Pulmonary artery endothelial cell (primary cell): Measurements from ENCODE around the gene TBC1D32. TPM values are rescaled to one million over a fixed set of nuclear protein-coding genes. Genes with fewer than 3 reads are reported as not detected.
A peak's percentile ranks its signal among the peaks of the same experiment; 100 is the strongest.
"Not testable (repeated sequence)": the region's sequence is repeated elsewhere in the genome, so short reads cannot be mapped to it uniquely, and the experiment has no call there.

Source experiments
- DNase-seq: peaks from one replicate; pipeline ENCODE4 v3.0.0-alpha.2; 2011; ENCODE audit warnings: low read depth, low spot score
- total RNA-seq: library from RNA; depleted of rRNA; stranded (reverse); fragments of >200 nt; gene quantifications from 2 replicates; pipeline ENCODE4 v1.2.3, GENCODE V29; 2014

TBC1D32 gene
- total RNA-seq, 1 donor from 2014 or later, result 3.0 TPM

DNA sequence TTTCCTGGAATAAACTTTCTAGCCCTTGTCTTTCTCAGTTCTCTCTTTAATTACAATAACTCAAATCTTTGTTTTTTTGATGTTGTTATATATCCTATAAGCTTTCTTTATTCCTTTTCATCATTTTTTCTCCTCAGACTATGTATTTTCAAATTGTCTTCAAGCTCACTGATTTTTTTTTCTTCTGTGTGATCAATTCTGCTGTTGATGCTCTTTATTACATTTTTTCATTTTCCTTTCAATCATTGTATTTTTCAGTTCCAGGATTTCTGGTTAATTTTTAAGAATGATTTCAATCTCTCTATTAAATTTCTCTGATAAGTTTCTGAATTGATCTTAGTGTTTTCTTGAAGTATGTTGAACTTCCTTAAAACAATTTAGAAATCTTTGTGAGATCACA, 209.7 kb downstream of the TBC1D32 start:
- no peak for DNase-seq

DNA sequence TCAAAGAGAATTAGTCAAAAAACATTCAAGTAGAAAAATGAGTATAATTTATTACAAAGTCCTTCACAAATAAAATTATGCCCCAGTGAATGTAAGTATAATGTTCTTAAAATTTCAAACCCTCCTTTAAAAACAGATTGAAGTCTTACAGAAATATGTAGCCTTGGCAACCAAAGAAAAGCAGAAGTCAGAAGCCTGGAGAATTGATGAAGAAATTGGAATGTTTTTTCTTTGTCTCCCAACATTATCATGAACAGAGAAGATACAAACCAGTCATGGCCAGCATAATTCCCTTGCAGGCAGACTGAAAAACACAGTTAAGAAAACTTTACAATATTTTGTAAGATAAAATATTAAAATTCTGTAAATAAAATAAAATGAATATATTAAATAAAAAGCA, 221.9 kb downstream of the TBC1D32 start:
- no peak for DNase-seq

DNA sequence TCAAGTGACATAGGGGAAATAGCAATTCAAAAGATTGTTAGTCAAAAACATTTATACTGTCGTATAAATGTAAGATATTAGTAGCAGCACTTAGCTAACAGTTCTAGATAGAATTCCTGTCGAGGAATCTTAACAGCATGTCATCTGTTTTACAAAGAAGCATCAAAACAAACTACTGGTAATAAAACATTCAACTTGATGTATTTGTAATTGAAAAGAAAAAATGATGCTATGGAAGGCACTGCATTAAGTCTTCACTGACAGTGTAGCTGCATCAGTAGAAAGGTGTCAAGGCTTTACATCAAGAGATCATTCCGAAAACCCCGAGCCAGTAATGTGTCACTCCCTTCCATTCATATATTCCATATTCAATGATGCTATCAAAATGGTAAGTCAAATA, 223.5 kb downstream of the TBC1D32 start:
- no peak for DNase-seq

DNA sequence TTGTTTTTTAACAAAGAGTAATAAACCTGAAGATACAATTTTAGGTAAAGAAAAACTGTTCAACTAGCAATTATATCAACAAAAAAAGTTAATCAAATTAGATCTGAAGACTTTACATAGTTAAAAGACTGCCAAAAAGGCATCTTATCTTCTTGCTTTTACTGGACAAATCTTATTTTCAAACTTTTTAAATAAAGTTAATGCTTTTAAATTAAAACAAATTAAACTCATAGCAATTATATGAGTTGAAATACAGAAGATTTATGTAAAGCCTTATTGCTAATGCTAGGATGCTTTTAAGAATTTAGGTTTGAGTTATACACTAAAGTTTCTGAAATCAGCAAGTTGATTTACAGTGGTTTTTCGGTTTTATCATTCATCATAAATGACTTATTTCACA, 227.3 kb downstream of the TBC1D32 start:
- DNase-seq, result no peak

DNA sequence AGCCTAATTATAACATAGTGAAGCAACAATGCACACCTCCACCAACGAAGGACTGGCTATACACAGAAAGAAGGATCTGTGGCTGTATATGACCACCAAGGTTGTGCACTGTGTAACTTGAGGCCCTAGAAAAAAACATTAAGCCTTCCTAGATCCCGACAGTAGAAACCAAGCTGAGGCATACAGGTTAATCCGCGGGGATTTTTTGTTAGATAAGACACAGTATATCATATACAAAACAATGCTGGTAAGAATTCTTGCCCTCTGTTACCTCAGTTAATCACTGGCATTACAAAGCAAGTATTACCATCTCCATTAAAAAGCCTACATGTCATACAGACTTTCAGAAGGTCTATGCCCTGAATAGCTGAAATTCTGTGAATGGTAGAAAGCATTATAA, 228.8 kb downstream of the TBC1D32 start:
- DNase-seq, result no peak

DNA sequence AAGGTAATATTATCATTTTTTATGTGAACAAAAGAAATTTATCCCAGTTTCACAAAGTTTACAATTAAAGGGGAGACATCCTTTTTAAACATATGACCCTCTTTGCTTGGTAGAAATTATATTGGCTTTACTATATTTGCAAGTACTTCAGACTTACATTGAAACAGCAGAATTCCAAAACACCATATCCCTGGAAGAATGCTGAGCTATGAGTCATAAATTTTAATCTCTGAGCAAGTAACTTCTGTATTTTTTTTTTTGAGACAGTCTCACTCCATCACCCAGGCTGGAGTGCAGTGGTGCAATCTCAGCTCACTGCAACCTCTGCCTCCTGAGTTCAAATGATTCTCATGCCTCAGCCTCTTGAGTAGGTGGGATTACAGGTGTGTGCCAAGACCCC, 240.4 kb downstream of the TBC1D32 start:
- DNase-seq, result no peak

DNA sequence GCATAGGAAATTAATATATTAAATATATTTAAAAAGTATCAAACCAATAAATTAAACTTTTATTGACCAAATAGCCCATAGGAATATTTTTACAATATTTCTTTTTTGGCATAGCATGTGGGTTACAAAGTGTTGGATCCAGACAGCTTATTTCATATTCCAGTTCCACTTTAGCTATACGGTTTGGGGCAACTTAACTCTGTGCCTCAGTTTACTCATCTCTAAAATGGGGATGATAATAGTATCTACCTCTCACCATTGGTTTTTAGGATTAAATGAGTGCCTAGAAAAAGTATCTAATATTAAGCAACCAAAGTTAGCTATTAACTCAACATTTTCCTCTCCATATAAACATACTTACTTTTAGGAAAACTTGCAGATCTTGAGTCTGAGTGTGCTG, 243.8 kb downstream of the TBC1D32 start:
- DNase-seq, result no peak

DNA sequence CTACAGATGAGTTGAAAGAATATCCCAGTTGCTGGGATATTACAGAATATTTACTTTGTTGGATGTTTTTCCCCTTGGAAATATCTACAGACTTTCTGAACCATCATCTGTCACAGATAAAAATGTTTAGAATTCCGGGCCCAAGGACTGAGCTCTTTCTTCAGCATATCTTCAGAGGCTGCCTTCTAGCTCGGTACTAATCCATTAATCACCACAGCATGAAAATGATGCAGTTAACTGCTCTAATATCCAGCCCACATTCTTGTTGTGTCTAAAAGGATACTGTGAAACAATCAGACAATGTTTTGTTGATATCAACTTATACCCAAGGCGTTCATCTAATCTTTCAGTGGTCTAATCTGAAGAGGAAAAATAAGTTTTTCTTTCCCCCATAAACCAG, 247.4 kb downstream of the TBC1D32 start:
- DNase-seq, result no peak

DNA sequence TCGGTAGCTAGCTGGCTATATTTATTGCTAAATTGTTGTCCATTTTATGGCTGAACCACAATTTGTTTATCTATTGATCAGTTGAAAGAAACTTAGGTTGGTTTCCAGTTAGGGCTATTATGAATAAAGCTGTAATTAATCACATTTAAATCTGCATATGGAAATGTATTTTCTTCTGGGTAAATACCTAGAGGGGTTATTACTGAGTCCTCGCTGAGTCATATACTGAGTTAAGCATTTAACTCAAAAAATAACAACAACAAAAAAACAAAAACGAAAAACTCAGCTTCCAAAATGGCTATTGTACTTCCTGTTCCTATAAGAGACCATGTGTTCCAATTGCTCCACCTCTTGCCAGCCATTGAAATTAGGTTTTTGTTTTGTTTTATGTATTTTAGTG, 258.2 kb downstream of the TBC1D32 start:
- no peak for DNase-seq

DNA sequence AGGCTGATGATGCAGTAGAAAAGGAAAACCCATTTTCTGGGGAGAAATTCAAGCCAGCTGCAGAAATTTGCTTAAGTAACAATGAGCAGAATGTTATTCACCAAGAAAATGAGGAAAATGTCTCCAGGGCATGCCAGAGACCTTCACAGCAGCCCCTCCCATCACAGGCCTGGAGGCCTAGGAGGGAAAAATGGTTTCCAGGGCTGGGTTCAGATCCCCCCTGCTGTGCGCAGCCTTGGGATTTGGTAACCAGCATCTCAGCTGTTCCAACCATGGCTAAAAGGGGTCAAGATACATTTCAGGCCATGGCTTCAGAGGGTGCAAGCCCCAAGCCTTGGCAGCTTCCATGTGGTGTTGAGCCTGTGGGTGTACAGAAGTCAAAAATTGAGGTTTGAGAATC, 265.5 kb downstream of the TBC1D32 start:
- not testable (repeated sequence) for DNase-seq

DNA sequence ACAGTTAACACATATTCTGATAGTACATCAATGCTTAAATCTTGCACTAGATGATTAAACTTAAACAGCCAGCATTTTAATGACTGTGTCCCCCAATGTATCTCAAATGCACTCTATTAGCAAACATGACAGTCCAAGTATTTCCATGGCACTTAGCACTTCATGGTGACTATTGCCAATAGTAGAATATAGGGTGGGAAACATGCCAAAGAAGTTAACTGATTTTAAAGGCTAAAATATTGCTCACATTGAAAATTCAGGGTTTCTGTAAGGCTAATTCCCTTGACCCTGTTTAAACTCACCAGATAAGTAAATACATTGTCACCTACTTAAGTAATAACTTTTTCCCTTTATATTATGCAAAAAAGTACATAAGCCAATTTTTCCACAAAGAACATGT, 266.9 kb downstream of the TBC1D32 start:
- no peak for DNase-seq

DNA sequence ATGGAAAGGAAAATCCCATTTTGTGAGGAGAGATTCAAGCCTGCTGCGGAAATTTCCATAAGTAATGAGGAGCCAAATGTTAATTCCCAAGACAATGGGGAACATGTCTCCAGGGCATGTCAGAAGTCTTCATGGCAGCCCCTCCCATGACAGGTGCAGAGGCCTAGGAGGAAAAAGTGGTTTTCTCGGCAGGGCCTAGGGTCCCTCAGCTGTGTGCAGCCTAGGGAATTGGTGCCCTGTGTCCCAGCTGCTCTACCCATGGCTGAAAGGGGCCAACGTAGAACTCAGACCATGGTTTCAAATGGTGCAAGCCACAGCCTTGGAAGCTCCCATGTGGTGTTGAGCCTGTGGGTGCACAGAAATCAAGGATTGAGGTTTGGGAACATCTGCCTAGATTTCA, 269.9 kb downstream of the TBC1D32 start:
- DNase-seq, result no peak

DNA sequence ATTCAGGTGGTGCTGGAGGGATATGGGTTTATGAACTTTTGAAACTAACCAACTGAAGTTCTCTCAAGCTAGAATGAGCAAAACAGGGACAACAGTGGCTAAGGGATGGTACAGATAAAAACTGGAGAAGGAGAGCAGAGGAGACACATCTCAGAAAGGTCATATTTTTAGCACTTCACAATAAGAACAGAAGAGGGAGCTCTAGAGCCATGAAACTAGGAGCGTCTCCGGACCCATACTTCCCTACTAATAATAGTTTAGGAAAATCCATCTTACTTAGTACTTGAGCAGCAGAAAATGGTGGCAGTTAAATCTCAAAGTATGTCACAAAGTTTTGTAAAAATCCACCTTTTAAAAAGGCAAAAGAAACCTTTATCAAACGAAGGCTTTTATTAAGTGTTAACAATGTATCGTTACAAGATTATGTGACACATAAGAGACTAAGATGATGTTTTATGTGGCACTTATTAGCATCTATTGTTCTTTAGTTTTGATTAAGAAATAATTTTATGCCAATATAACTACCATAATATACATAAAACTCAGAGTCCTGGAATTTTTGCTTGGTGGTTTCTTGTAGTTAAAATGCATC, 278.6 kb downstream of the TBC1D32 start:
- peak; percentile 3 for DNase-seq

DNA sequence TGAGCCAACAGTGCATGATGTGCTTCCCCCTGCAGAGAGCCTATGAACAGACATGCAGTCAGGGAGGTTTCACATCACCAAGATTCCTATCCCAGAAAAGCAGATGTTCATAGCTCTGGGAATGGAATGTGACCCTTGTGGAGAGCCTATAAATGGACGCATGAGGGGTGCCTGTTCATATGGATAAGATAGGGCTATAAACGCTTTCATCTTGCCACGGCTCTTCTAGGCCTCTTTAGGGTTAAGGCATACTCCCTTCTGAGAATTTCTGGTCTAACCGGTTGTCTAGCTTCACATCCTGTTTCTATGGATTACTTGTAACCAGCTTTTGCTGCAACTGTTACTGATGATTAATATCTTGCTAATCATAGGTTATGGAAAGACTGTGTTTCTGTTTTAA, 285.7 kb downstream of the TBC1D32 start:
- not testable (repeated sequence) for DNase-seq

DNA sequence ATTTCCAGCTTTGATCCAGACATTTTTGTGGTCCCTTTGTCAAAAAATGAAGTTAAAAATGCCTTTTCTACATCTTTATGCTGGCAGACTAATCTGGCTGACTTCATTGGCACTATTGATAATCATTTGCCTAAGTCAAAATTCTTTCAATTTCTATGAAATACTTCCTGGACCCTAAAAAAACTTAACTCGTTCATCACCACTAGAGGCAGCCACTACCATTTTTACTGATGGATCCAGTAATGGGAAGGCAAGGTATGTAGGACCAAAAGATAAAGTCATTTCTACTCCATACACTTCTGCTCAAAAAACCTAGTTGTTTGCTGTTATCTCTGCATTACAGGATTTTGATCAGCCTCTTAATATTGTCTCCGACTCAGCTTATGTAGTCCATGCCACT, 289.4 kb downstream of the TBC1D32 start:
- not testable (repeated sequence) for DNase-seq

DNA sequence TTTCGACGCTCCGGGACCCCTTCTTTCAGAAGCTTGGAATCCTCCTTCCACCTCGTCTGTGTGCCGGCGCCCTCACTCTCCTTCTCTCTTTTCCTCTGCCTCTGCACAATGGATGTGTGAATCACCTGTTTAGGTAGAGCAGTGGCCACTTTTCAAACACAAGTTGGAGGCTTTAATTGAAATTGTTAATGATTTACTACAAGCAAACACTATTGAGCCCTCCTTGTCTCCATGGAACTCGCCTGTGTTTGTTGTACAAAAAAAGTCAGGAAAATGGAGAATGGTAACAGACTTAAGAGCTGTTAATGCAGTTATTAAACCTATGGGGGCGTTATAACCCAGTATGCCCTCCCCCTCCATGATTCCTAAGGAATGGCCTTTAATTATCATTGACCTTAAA, 290.6 kb downstream of the TBC1D32 start:
- DNase-seq, result not testable (repeated sequence)

DNA sequence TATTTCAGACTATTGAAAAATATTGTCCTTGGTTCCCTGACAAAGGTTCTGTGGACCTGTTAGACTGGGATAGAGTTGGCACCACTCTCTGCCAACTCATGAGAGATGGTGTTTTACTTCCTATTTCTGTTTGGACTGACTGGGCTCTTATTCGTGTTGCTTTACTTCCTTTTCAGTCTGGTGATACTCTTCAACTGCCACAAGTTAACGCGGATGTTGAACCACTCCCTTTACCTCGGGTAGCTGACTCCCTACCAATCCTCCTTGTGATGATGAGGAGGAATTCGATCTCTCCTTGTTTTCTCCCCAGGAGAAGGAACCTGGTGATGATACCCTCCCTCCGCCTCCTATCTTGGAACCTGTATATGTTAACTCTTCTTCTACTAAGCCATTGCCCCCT, 291.1 kb downstream of the TBC1D32 start:
- not testable (repeated sequence) for DNase-seq

DNA sequence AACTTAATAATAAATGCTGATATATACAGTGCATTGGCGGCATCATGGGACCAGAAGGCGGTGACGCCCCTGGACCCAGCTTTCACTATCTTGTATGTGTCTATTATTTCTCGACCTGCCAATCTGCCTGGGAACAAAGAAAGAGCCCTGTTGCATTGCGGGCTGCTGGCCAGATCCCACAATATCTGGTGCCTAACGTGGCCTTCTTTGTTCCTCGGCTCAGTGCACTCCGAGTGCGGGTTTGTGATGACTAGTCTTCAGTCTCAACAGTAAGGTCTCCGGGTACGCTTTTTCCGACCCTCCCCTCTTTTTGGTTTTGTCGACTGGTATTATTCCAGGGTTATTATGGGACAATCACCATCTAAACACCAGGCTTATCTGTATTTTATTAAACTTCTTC, 291.5 kb downstream of the TBC1D32 start:
- DNase-seq, result no peak

DNA sequence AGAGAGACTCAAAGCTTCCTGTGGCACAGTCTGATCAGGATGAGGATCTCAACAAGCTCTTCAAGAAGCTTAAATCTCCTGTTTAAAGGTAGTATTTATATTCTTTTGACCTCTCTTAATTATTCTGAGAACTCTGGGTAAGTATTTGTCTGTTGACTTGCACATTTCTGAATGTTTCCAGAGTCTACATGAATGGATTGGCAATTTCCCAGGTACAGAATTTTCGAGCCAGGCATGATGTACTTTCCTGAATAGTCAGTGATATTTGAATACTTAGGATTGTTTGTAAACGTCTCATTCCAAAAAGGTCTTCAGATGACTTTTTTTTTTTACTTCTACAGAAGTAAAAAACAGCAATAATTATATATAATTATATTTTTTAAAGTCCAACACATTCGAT, 293.4 kb downstream of the TBC1D32 start:
- no peak for DNase-seq

DNA sequence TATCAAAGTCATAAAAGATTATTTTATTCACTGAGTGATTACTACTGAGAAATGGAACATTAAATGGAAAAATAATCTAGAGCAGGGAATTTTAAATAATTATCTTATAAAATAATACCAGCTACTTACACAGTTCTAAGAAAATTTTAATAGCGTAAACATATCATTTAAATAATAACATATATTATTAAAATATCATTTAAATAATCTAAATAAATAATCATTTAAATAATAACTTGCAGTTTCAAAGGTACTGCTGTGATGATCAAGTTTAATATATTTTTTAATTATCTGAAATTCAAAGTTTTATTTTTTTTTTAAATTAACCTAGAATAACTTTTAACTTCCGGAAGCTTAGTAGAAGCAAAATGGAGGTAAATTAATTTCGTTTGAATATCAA, 301.2 kb downstream of the TBC1D32 start:
- DNase-seq, result no peak

DNA sequence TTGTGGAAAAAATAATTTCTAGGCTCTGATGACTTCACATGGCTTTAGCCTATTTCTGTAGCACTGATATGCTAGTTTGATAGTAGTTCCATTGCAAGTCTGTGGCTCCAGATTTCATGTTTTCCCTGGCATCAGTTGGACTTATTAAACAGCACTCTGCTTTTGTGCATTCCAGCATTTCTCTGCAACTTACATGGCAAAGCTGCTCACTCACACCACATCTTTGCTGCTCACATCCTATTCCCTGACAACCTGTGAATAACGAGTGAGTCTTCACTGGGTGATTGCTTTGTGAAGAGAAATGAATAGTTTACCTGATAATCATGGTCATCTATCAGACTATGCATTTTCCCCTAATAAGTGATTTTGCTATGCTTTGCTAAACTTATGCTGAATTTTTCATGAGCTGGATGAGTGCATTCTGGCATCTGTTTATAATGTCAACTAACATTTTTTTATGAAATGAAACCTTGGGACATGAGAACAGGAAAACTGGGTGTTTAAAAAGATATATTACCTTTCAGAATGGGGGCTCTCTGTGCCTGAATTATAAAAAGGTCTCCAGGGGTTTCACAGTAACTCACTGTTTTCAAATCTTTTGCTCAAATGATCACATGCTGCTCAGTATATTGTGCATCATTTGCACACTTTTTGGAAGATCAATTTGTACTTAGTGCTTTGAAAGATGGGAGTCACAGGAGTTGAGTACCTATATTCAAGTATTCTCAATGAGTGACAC, 301.8 kb downstream of the TBC1D32 start:
- no peak for DNase-seq
